CD4-positive, alpha-beta T cell treated with Interleukin-4 for 4 hours (primary cell): ENCODE data around the gene TENM4.

Source experiments
- DNase-seq: peaks from one replicate; pipeline ENCODE4 v3.0.0-alpha.2; 2020

The TENM4 gene

DNA sequence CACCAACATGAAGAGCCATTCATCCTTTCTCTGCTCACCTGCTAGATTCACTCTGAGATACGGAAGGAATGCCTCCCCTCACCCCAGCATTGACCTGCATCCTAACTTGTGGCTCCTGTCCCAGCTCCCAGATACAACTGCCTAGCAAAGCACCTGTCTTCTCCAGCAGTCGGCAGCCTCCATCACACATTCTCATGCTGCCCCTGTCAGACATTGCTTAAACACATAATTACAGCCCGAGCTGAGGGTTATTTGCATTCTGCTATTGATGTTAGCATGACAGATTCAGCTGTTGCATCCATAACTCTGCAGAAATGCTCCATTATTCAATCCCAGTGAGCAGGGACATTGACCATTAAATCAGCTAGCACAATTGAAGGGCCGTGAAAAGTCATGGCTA is 681.8 kb downstream of the TENM4 start:
- no peak for DNase-seq

DNA sequence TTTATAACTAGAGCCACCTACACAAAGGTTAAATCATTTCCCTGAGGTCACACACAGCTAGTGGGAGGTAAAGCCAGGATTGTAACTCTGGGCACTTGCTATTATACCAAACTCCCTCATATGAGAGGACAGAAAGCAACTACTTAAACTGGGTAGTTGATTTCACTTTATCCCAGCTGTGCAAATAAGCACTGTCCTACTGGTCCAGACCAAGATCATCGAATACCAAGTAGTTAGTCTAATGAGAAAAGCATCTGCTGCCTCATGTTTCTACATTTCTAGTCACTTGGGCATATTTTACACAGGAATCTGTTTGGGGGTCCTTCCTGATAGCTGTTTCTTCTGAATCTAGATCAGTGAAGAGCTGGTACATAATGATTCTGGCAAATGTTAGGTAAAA is 687.5 kb downstream of the TENM4 start:
- no peak for DNase-seq

DNA sequence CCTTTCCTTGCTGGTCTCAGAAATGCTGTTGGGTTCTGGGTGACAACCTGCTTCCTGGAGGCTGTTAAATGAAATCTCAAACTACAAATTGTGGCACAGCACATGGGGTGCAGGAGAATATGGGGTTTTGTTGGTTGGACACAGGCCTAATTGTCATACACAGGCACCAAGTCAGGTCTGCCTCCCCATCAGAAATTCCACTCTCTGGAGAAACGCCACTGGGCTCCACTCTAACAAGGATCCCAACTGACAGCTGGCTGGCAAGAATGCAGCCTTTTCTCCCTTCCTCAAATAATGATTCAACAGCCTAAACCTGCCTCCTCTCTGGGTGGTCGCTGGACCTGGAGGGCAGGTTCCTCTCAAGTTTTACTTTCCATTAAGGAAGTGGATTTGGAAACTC is 688.3 kb downstream of the TENM4 start:
- DNase-seq, result no peak

DNA sequence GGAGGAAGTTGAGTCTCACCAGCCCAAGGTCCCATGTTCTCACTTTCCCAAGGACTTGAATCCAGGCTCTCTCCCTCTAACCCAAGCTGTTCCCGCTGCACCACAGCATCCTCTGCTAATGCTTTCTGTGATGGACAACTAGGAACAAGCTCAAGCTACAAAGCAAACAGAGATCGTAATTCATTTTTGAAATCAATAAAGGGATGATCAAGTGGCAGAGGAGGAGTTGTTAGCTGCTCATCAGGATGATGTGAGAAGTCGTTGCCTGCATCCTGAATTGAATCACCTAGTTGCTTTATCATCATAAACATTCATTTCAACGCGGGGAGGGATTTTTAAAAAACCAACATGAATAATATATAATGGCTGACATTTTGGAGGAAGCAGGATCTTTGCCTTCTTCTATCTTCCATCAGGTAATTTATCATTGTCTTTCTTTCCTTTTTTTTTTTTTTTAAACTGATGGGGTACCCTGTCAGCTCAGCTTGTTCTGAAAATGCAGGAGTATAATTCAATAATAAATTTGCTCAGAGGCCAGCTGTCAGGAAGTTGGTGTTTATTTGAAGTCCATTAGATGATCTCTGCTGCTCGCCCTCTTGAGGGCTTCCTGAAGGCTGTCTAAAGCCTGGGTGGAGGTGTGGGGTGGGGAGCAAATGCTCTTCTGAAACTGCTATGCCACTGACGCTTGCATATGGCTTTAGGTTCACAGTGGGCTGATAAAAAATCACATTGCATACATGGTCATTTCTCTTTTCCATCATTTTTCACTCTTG is 691.7 kb downstream of the TENM4 start:
- no peak for DNase-seq

DNA sequence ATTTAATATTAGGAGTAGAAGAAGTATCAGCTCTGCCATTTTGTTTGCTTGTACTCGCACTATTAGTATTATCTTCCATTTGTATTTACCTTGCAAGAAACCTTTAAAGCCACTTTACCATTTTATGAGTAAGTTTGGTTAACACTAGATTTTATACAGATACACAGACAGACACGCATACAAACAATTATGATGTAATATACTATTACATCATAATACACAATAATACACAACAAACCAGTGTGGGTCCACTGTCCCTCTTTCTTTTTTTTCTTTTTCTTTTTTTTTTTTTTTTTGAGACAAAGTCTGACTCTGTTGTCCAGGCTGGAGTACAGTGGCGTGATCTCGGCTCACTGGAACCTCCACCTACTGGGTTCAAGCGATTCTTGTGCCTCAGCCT is 695.9 kb downstream of the TENM4 start:
- DNase-seq, result no peak

DNA sequence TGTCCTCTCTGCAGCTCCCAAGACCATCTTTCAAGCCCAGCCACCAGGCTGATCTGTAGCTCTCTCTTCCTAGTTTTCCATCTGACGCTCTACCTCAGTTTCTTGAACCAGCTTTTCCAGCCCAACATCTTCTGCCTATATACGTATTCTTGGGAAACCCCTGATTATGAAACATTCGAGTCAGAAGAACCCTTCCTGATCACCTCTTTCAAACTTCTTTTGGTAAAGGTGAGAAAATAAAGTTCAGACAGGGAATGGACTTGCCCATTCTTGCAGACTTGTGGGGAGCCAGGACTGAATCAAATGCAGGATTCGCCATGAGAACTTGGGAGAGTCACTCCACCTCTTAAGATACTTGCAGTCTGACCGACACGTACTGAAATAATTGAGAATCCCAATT is 696.6 kb downstream of the TENM4 start:
- DNase-seq, result no peak

DNA sequence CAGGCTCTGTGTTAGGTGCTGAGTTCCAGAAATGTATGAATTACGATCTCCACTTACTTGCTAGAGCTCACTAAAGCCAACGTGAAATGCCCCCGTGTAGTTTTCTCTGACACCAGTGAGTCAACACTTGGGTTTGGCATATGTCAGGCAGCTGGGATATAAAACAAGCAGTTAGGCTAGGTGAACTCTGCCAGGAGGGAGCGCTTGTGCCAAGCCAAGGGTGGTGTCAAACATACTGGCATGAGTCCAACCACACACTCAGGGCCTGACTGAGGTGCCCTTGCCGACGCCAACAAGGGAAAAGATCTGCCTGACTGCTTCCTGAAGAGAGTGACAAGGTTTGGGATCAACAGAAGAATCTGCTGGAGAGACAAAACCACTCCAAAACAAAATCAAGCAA is 698.4 kb downstream of the TENM4 start:
- no peak for DNase-seq

DNA sequence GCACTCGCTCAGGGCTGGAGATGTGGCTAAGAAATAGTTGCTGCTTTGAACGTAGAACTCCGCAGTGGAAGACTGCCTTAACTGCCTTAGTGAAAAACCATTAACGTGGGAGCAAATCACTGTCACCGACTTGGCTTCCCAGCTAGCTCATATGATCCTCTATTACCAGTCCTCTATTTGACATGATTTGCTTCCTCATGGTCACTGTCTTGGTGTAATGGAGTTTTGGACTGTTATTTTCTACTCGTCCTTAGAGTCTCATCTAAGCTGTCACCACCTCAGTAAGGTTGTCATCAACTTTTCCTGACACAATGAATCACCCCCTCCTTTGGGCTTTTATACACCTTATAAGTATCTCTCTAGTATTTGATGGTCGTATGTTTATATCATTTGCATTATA is 699.1 kb downstream of the TENM4 start:
- no peak for DNase-seq

DNA sequence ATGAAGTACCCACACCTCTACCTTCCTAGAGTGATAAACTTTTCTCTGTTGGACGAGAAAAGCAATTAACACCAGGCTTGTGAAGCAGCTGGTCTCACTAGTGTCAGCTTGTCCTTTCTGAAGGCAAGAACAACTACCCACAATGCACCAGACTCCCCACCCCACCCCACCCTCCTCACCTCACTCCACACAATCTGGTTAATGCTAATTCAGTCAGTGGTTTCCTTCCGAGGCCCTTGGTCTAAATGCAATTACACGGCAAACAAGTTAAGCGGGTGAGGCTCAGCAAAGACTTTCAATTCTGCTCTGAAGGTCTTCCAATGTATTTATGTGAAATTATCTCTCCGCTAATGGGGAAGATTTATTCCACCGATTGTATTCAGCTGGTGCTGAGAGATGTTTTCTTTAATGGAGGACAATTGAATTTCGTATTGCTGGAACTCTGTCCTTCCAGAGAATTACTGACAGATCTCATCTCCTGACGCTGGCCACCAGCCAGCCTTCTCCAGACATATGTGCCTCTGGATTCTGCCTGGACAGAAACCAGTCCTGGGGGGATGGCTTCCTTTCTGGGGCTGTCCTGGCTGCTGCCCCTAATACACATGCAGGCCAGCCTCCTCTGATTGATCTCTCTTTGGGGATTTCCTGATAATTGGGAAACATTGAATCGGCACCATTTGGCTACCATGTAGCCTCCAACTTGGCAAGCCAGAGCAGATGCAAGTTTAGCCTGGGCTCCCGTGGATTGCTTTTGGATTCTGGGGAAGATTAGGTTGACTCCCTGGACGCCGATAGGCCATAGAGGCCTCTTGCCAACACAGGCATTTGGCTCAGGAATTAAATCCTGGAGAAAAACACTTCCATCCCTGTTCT is 700.4 kb downstream of the TENM4 start:
- DNase-seq, result no peak

- no peak for DNase-seq
Observed at GRCh38 chr11:78737891-78738290, 702.9 kb downstream of the TENM4 start.

DNA sequence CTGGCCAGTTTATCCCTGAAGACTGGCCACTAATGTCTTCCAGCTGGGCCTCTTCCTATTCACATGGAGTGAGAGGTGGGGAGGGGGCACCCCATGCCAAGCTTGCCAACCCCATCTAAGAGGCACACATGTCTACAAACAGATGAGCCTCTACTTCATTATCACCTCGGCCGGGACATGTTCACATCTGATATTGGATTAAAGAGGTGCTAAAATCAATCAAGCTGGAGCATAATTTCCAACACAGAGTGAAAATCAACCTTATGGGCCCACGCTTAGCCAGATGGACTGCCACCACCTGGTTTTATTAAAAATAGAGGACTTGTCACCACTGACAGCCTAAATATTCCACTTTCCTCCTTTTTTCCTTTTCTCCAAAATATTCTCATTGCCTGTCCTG is 703.5 kb downstream of the TENM4 start:
- no peak for DNase-seq

- no peak for DNase-seq
Observed at GRCh38 chr11:78735711-78736110, 705.1 kb downstream of the TENM4 start.

GRCh38 chr11:78733031-78733430 is 707.8 kb downstream of the TENM4 start:
- no peak for DNase-seq

GRCh38 chr11:78732246-78732645 is 708.6 kb downstream of the TENM4 start:
- no peak for DNase-seq

GRCh38 chr11:78731027-78731426 is 709.8 kb downstream of the TENM4 start:
- DNase-seq, result no peak

GRCh38 chr11:78730267-78730824 is 710.5 kb downstream of the TENM4 start:
- no peak for DNase-seq

GRCh38 chr11:78727816-78728215 is 713.0 kb downstream of the TENM4 start:
- no peak for DNase-seq

GRCh38 chr11:78725200-78725599 is 715.6 kb downstream of the TENM4 start:
- DNase-seq, result no peak

DNA sequence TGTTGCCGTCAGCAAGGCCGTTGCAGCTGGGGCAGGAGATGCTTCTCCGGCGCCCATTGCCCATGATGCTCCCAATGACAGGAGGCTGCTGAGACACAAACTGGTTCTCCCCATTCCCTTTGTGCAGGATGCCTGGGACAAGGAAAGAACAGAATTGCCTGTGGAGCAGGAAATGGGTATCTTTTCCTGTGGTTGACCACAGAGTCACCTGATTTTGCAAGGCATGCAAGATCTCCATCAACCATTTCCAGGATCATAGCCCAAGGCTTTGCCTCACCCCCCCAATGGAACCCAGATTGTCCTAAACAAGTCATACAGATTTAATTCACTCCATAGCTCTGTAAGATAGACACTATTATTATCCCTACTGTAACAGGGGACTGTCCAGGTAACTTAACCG is 718.0 kb downstream of the TENM4 start:
- DNase-seq, result no peak

DNA sequence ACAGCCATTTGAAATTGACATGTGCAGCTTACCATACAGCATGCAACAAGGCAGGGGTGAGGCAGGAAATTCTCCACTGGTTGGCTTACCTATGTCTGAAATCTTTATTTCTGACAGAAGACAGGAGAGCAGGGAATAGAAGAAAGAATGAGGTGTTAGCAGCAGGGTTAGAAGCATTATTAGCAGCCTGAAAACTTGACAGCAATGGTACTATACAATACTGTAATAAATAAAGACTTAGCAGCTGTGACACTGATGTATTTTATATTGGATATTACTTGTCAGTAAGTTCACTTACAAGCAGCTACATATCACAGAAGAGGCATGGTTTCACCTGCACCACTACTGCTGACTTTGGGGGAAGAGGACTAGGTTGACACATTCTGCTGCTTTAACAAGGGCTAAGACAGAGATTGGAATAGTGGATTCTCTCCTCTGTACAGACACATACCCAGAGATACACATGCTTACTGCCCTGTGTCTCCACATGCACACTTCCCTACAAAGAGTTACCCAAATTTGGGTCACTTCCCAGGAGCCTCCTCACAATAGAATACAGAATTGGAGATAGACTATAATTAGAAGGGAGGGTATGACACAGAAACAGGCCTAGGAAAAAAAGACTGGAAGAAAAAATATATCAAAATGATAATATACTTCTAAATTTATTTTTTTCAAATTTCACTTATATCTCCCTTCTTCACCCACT is 720.4 kb downstream of the TENM4 start:
- DNase-seq, result no peak

DNA sequence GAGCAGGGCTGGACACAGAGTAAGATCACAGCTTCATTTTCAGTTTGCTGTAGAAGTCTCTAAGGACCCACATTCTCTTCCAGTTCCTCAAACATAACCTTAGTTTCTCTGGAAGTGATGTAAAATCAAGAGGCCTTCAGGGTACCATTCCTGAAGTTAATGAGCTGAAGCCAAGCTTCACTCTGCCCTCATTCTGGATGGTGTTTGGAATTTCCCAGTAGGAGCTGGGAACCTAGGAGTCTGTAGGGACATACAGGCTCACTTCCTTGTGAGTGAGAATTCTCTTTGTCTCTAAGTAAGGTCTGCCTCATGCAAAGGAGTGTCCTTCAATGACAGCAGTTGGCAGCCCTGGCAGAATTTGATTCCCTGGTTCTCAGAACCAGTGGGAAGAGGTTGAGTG is 723.8 kb downstream of the TENM4 start:
- DNase-seq, result no peak

GRCh38 chr11:78715639-78716311 is 725.1 kb downstream of the TENM4 start:
- DNase-seq, result no peak

- no peak for DNase-seq
Observed at GRCh38 chr11:78714539-78714938, 726.3 kb downstream of the TENM4 start.
